ENCODE results near the gene TANK.

Gene TANK

GRCh38 chr2:161134547-161135518 lies 25.4 kb upstream of the TANK start:
- no peak for DNase-seq

GRCh38 chr2:161135951-161136593 lies 24.2 kb upstream of the TANK start:
- no peak for DNase-seq

- DNase-seq, result no peak
These were observed 23.4 kb upstream of the TANK start for GRCh38 chr2:161136696-161137324.

- DNase-seq, result no peak
These were observed 21.8 kb upstream of the TANK start for GRCh38 chr2:161138429-161138828.

- no peak for DNase-seq
These were observed 20.9 kb upstream of the TANK start for GRCh38 chr2:161139098-161139987.

- no peak for DNase-seq
These were observed 19.2 kb upstream of the TANK start for GRCh38 chr2:161141033-161141432.

- DNase-seq, result no peak
These were observed 13.9 kb upstream of the TANK start for GRCh38 chr2:161146209-161146775.

- DNase-seq, result no peak
These were observed 13.2 kb upstream of the TANK start for GRCh38 chr2:161146996-161147395.

GRCh38 chr2:161147856-161148255 lies 12.4 kb upstream of the TANK start:
- DNase-seq, result no peak

GRCh38 chr2:161150704-161151103 lies 9.5 kb upstream of the TANK start:
- DNase-seq, result no peak

GRCh38 chr2:161152302-161152701 lies 7.9 kb upstream of the TANK start:
- DNase-seq, result no peak

GRCh38 chr2:161158882-161159281 lies 1.3 kb upstream of the TANK start:
- DNase-seq, result no peak

- DNase-seq, result no peak
These were observed 587 bp upstream of the TANK start for GRCh38 chr2:161159456-161160225.

GRCh38 chr2:161161074-161161706 lies 962 bp downstream of the TANK start:
- DNase-seq, result no peak

GRCh38 chr2:161163440-161163839 lies 3.2 kb downstream of the TANK start:
- no peak for DNase-seq

GRCh38 chr2:161164161-161164560 lies 3.9 kb downstream of the TANK start:
- DNase-seq, result no peak

GRCh38 chr2:161165266-161165665 lies 5.0 kb downstream of the TANK start:
- no peak for DNase-seq

GRCh38 chr2:161165811-161166210 lies 5.6 kb downstream of the TANK start:
- no peak for DNase-seq

- no peak for DNase-seq
These were observed 6.5 kb downstream of the TANK start for GRCh38 chr2:161166538-161167409.

- DNase-seq, result no peak
These were observed 9.1 kb downstream of the TANK start for GRCh38 chr2:161169335-161169734.
